Measurements from ENCODE around the gene ATG10.
"Not testable (repeated sequence)": the region's sequence is repeated elsewhere in the genome, so short reads cannot be mapped to it uniquely, and the experiment has no call there.

Gene ATG10

GRCh38 chr5:82045554-82046275 is 73.9 kb downstream of the ATG10 start:
- DNase-seq (ENCODE audit: insufficient read length, low spot score) (no peak), FAIRE-seq (no peak)

GRCh38 chr5:82046276-82046647 is 74.4 kb downstream of the ATG10 start:
- DNase-seq (ENCODE audit: insufficient read length, low spot score) (no peak), FAIRE-seq (no peak)

- DNase-seq (ENCODE audit: insufficient read length, low spot score) (no peak), FAIRE-seq (no peak)
Observed at GRCh38 chr5:82050955-82051354, 79.1 kb downstream of the ATG10 start.

- FAIRE-seq, result no peak
Observed at GRCh38 chr5:82054004-82054710, 82.3 kb downstream of the ATG10 start.

GRCh38 chr5:82057051-82057450 is 85.2 kb downstream of the ATG10 start:
- no peak for FAIRE-seq
- no peak for DNase-seq (ENCODE audit: insufficient read length, low spot score)

More at GRCh38 chr5:82054004-82054710, 82.3 kb downstream of the ATG10 start:
- no peak for DNase-seq (ENCODE audit: insufficient read length, low spot score)

- DNase-seq (ENCODE audit: insufficient read length, low spot score), result no peak
- FAIRE-seq, result no peak
Observed at GRCh38 chr5:82058710-82059109, 86.9 kb downstream of the ATG10 start.

- no peak for DNase-seq (ENCODE audit: insufficient read length, low spot score)
- no peak for FAIRE-seq
Observed at GRCh38 chr5:82066791-82067190, 95.0 kb downstream of the ATG10 start.

- not testable (repeated sequence) for DNase-seq (ENCODE audit: insufficient read length, low spot score); FAIRE-seq
Observed at GRCh38 chr5:82068042-82068441, 96.2 kb downstream of the ATG10 start.

GRCh38 chr5:82068723-82069122 is 96.9 kb downstream of the ATG10 start:
- DNase-seq (ENCODE audit: insufficient read length, low spot score), result no peak

GRCh38 chr5:82072138-82072537 is 100.3 kb downstream of the ATG10 start:
- no peak for DNase-seq (ENCODE audit: insufficient read length, low spot score)
- FAIRE-seq, result no peak

More at GRCh38 chr5:82068723-82069122, 96.9 kb downstream of the ATG10 start:
- FAIRE-seq, result no peak

GRCh38 chr5:82073179-82073578 is 101.4 kb downstream of the ATG10 start:
- DNase-seq (ENCODE audit: insufficient read length, low spot score) (no peak), FAIRE-seq (no peak)

GRCh38 chr5:82074950-82075349 is 103.1 kb downstream of the ATG10 start:
- no peak for FAIRE-seq
- DNase-seq (ENCODE audit: insufficient read length, low spot score), result no peak

GRCh38 chr5:82077496-82077895 is 105.7 kb downstream of the ATG10 start:
- no peak for FAIRE-seq

GRCh38 chr5:82091617-82092016 is 119.8 kb downstream of the ATG10 start:
- no peak for DNase-seq (ENCODE audit: insufficient read length, low spot score)
- FAIRE-seq, result no peak

More at GRCh38 chr5:82077496-82077895, 105.7 kb downstream of the ATG10 start:
- no peak for DNase-seq (ENCODE audit: insufficient read length, low spot score)

GRCh38 chr5:82095536-82095935 is 123.7 kb downstream of the ATG10 start:
- DNase-seq (ENCODE audit: insufficient read length, low spot score), result no peak
- no peak for FAIRE-seq

GRCh38 chr5:82096249-82096648 is 124.4 kb downstream of the ATG10 start:
- FAIRE-seq, result no peak
- no peak for DNase-seq (ENCODE audit: insufficient read length, low spot score)

GRCh38 chr5:82100303-82101077 is 128.7 kb downstream of the ATG10 start:
- DNase-seq (ENCODE audit: insufficient read length, low spot score) (no peak), FAIRE-seq (no peak)

GRCh38 chr5:82104872-82105271 is 133.0 kb downstream of the ATG10 start:
- no peak for FAIRE-seq

GRCh38 chr5:82105457-82105856 is 133.6 kb downstream of the ATG10 start:
- DNase-seq (ENCODE audit: insufficient read length, low spot score), result no peak

More at GRCh38 chr5:82104872-82105271, 133.0 kb downstream of the ATG10 start:
- DNase-seq (ENCODE audit: insufficient read length, low spot score), result no peak

GRCh38 chr5:82106207-82106606 is 134.4 kb downstream of the ATG10 start:
- DNase-seq (ENCODE audit: insufficient read length, low spot score) (no peak), FAIRE-seq (no peak)

More at GRCh38 chr5:82105457-82105856, 133.6 kb downstream of the ATG10 start:
- no peak for FAIRE-seq

- DNase-seq (ENCODE audit: insufficient read length, low spot score), result no peak
Observed at GRCh38 chr5:82106756-82107155, 134.9 kb downstream of the ATG10 start.

More at GRCh38 chr5:82106756-82107155, 134.9 kb downstream of the ATG10 start:
- no peak for FAIRE-seq
